ENCODE measurements around the gene CCDC60. TPM values are rescaled to one million over a fixed set of nuclear protein-coding genes. Genes with fewer than 3 reads are reported as not detected.
"Not testable (repeated sequence)": the region's sequence is repeated elsewhere in the genome, so short reads cannot be mapped to it uniquely, and the experiment has no call there.

The CCDC60 gene
- total RNA-seq, 2 experiments from 2014 or later, result not detected

GRCh38 chr12:119338593-119339363, 4.2 kb downstream of the CCDC60 start:
- CTCF ChIA-PET, result no interaction called here
- POLR2A ChIA-PET, result no interaction called here

GRCh38 chr12:119340578-119340977, 6.0 kb downstream of the CCDC60 start:
- ChIA-PET CTCF (no interaction called here), POLR2A (no interaction called here)

- ChIA-PET POLR2A (no interaction called here), CTCF (no interaction called here)
Measured at GRCh38 chr12:119341020-119341419, 6.5 kb downstream of the CCDC60 start.

GRCh38 chr12:119341988-119342387, 7.5 kb downstream of the CCDC60 start:
- ChIA-PET POLR2A (no interaction called here), CTCF (interaction anchor here (0.6 kb wide), 1 partner anchor 100 kb away, joined by 4 read pairs; no protein-coding TSS in a partner anchor)

GRCh38 chr12:119343130-119343529, 8.6 kb downstream of the CCDC60 start:
- CTCF ChIA-PET, result no interaction called here

GRCh38 chr12:119354172-119354571, 19.6 kb downstream of the CCDC60 start:
- CTCF ChIA-PET, result no interaction called here
- POLR2A ChIA-PET, result no interaction called here

More at GRCh38 chr12:119343130-119343529, 8.6 kb downstream of the CCDC60 start:
- POLR2A ChIA-PET, result no interaction called here

- CTCF ChIA-PET, POLR2A ChIA-PET: not testable (repeated sequence)
Measured at GRCh38 chr12:119360366-119360765, 25.8 kb downstream of the CCDC60 start.

- ChIA-PET POLR2A (no interaction called here), CTCF (no interaction called here)
Measured at GRCh38 chr12:119363037-119363436, 28.5 kb downstream of the CCDC60 start.

- CTCF ChIA-PET, result no interaction called here
- POLR2A ChIA-PET, result no interaction called here
Measured at GRCh38 chr12:119363490-119363889, 29.0 kb downstream of the CCDC60 start.

GRCh38 chr12:119365451-119365850, 30.9 kb downstream of the CCDC60 start:
- ChIA-PET POLR2A (no interaction called here), CTCF (no interaction called here)

GRCh38 chr12:119366007-119366406, 31.5 kb downstream of the CCDC60 start:
- POLR2A ChIA-PET, result no interaction called here
- CTCF ChIA-PET, result no interaction called here

- POLR2A ChIA-PET, result no interaction called here
- CTCF ChIA-PET, result no interaction called here
Measured at GRCh38 chr12:119369161-119369560, 34.6 kb downstream of the CCDC60 start.

- ChIA-PET CTCF (no interaction called here), POLR2A (no interaction called here)
Measured at GRCh38 chr12:119369907-119370546, 35.5 kb downstream of the CCDC60 start.

- POLR2A ChIA-PET, result no interaction called here
- CTCF ChIA-PET, result no interaction called here
Measured at GRCh38 chr12:119372540-119372939, 38.0 kb downstream of the CCDC60 start.

GRCh38 chr12:119373001-119373400, 38.5 kb downstream of the CCDC60 start:
- POLR2A ChIA-PET, result no interaction called here
- CTCF ChIA-PET, result no interaction called here

- POLR2A ChIA-PET, result no interaction called here
- CTCF ChIA-PET, result no interaction called here
Measured at GRCh38 chr12:119373666-119374065, 39.1 kb downstream of the CCDC60 start.

GRCh38 chr12:119374635-119375034, 40.1 kb downstream of the CCDC60 start:
- ChIA-PET POLR2A (no interaction called here), CTCF (no interaction called here)

- POLR2A ChIA-PET, result no interaction called here
- CTCF ChIA-PET, result no interaction called here
Measured at GRCh38 chr12:119375075-119375882, 40.8 kb downstream of the CCDC60 start.

GRCh38 chr12:119375883-119376190, 41.3 kb downstream of the CCDC60 start:
- POLR2A ChIA-PET, result no interaction called here
- CTCF ChIA-PET, result no interaction called here

- CTCF ChIA-PET, result no interaction called here
Measured at GRCh38 chr12:119378903-119379302, 44.4 kb downstream of the CCDC60 start.

More at GRCh38 chr12:119378903-119379302, 44.4 kb downstream of the CCDC60 start:
- POLR2A ChIA-PET, result no interaction called here

All from activated CD8-positive, alpha-beta memory T cell treated with anti-CD3 and anti-CD28 coated beads for 36 hours (primary cell).